Measurements from ENCODE around the gene CD300H.

CD300H gene

GRCh38 chr17:74512036-74512435, 55.3 kb downstream of the CD300H start:
- Histone ChIP-seq H3K4me1 (ENCODE audit: control insufficient read depth in 2 of 2, insufficient read depth in 2 of 2, low read length in 2 of 2) (no peaks in the 10 kb centered on the region), H3K27me3 (ENCODE audit: control insufficient read depth in 2 of 2, insufficient read depth in 2 of 2, low read length in 2 of 2) (no peaks in the 10 kb centered on the region), H3K9ac (ENCODE audit: low read depth in 1 of 2, low read length in 2 of 2) (no peak overlapping the region), H3K4me3 (ENCODE audit: low read length in 2 of 2) (no peak overlapping the region), H3K27ac (ENCODE audit: low read depth in 2 of 2, low read length in 2 of 2) (peak overlapping the region in 1 of 2 donors; percentile 18), H3K36me3 (ENCODE audit: control insufficient read depth in 2 of 2, insufficient read depth in 2 of 2, low read length in 2 of 2) (no peaks in the 10 kb centered on the region), H3K9me3 (ENCODE audit: control insufficient read depth in 2 of 2, low read length in 2 of 2) (peaks cover 0 to 4% of the 10 kb centered on the region in 2 donors)

Data from mucosa of rectum (tissue), 2 donors.